ENCODE results near the gene FPR3.
A peak's percentile ranks its signal among the peaks of the same experiment; 100 is the strongest.

FPR3 gene

GRCh38 chr19:51794885-51795490, at the start of gene FPR3:
Gene FPR3, plus strand, starts transcription at chr19:51795157. Its CDS starts 28,592 bp downstream, at chr19:51823749.
- no peak within 1 kb of the TSS for H3K4me3 ChIP-seq (ENCODE audit: low read length)
- TF ChIP-seq, protein P1, sequence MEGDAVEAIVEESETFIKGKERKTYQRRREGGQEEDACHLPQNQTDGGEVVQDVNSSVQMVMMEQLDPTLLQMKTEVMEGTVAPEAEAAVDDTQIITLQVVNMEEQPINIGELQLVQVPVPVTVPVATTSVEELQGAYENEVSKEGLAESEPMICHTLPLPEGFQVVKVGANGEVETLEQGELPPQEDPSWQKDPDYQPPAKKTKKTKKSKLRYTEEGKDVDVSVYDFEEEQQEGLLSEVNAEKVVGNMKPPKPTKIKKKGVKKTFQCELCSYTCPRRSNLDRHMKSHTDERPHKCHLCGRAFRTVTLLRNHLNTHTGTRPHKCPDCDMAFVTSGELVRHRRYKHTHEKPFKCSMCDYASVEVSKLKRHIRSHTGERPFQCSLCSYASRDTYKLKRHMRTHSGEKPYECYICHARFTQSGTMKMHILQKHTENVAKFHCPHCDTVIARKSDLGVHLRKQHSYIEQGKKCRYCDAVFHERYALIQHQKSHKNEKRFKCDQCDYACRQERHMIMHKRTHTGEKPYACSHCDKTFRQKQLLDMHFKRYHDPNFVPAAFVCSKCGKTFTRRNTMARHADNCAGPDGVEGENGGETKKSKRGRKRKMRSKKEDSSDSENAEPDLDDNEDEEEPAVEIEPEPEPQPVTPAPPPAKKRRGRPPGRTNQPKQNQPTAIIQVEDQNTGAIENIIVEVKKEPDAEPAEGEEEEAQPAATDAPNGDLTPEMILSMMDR (conservative IDR thresholded peaks at IDR 0.05; ENCODE audit: low read depth, low read length) = no peak
- no peak for DNase-seq (ENCODE audit: low read depth)

DNA sequence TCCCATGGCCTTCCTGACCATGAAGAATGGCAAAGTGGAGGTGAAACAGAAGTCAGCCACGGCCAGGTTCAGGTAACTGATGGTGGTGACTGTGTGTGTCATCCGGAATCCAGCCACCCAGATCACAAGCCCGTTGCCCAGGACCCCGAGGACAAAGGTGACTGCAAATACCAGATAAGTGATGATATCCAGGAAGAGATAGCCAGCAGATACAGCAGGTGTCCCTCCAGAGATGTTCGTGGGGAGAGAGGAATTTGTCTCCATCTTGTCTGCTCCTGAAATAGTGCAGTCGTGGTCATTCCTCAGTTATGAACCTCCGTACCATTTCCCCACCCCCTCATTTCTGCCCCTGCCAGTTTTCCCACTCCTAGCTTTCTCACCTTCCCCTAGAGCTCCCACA, 48.2 kb upstream of the FPR3 start:
- no peak overlapping the region for H3K4me3 ChIP-seq (ENCODE audit: low read length)
- no peak for DNase-seq (ENCODE audit: low read depth)
- TF ChIP-seq, protein P1 (conservative IDR thresholded peaks at IDR 0.05; ENCODE audit: low read depth, low read length) = no peak

GRCh38 chr19:51749979-51750378, 45.0 kb upstream of the FPR3 start:
- H3K4me3 ChIP-seq (ENCODE audit: low read length) = no peak overlapping the region
- TF ChIP-seq, protein P1 (conservative IDR thresholded peaks at IDR 0.05; ENCODE audit: low read depth, low read length) = no peak
- no peak for DNase-seq (ENCODE audit: low read depth)

DNA sequence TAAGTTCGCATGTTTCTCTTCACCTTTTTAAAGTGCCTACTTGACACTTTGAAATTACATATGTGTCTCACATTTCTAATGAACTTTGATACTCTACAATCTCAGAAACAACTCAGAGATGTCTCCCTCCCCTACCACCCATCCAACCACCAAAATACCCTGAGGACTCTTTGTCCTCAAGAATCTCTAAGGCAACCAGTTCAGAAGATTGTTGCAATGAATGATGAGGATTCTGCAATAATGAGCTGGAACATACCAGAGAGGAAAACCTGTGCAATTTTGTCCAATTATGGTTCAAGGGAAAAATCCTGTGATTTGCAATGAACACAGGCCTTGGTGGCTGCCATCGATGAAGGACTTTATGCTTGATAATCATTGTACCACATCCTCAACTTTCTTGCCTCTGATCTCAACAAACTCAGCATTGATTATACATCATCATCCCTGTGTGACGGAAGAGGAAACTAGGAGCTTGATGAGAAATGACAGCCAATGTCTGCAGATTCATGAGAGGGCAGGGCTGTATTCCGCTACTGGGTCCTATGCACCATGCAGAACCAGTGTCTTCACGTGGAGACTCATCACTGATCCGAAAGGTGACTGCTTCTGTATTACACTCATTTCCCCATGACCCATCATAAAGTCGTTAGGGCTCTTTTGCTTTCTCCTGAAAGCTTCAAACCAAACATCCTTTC, 44.4 kb upstream of the FPR3 start:
- no peak for DNase-seq (ENCODE audit: low read depth)
- no peak overlapping the region for H3K4me3 ChIP-seq (ENCODE audit: low read length)
- TF ChIP-seq, protein P1 (conservative IDR thresholded peaks at IDR 0.05; ENCODE audit: low read depth, low read length) = no peak

GRCh38 chr19:51751655-51752054, 43.3 kb upstream of the FPR3 start, which contains the start of gene FPR1:
Gene FPR1, minus strand, starts transcription at chr19:51751878. Its CDS starts 4,884 bp downstream, at chr19:51746994.
- DNase-seq (ENCODE audit: low read depth) = peak; percentile 18
- no peak within 1 kb of the TSS for H3K4me3 ChIP-seq (ENCODE audit: low read length)
- TF ChIP-seq, protein P1 (conservative IDR thresholded peaks at IDR 0.05; ENCODE audit: low read depth, low read length) = no peak

- no peak overlapping the region for H3K4me3 ChIP-seq (ENCODE audit: low read length)
- DNase-seq (ENCODE audit: low read depth) = no peak
- TF ChIP-seq, protein P1 (conservative IDR thresholded peaks at IDR 0.05; ENCODE audit: low read depth, low read length) = no peak
Observed at GRCh38 chr19:51754109-51754508, 40.8 kb upstream of the FPR3 start.

- H3K4me3 ChIP-seq (ENCODE audit: low read length) = no peak overlapping the region
- TF ChIP-seq, protein P1 (conservative IDR thresholded peaks at IDR 0.05; ENCODE audit: low read depth, low read length) = no peak
Observed at GRCh38 chr19:51754770-51755169, 40.2 kb upstream of the FPR3 start.

More at GRCh38 chr19:51754770-51755169, 40.2 kb upstream of the FPR3 start:
- DNase-seq (ENCODE audit: low read depth) = no peak
